A549 (cell line): ENCODE results near the gene REPS2. TPM values are rescaled to one million over a fixed set of nuclear protein-coding genes. Genes with fewer than 3 reads are reported as not detected.

Experiments used
- ATAC-seq, 2 experiments: fragments of 200-7000 bp in 1 of 2; fragments of >200 bp in 1 of 2; cut with Nextera tagmentation in 1 of 2; cut with Tn5 transposase in 1 of 2; 3 replicates each; pipeline versions ENCODE4 v1.8.0 to v1.9.1; 2018 to 2020; ENCODE audit warnings: mild to moderate bottlenecking in 1 of 2, moderate library complexity in 1 of 2
- CTCF ChIA-PET: fragments of 300-600 bp; sonication (Branson Sonifier 250); formaldehyde crosslinking; extraction: SDS; loops from one replicate; lab custom pipeline; 2021; ENCODE audit warnings: antibody characterized with exemption, inconsistent platforms; lab: Yijun Ruan, JAX
- POLR2A ChIA-PET: fragments of 350-600 bp; formaldehyde crosslinking; extraction: SDS; loops from one replicate; lab custom pipeline; 2021; ENCODE audit warnings: antibody characterized with exemption, inconsistent platforms; lab: Yijun Ruan, JAX
- DNase-seq, 2 experiments: peaks; one replicate each; pipeline versions ENCODE4 v3.0.0 to v3.0.0-alpha.2; 2011 to 2016; ENCODE audit warnings: low read depth in 1 of 2, low spot score in 1 of 2
- FAIRE-seq: peaks from 2 replicates; lab custom pipeline; 2011; peaks lifted over from hg19 to GRCh38; lab: Jason Lieb, UNC
- H3K27ac ChIP-seq, 2 experiments: fragments of >200 bp; sonication (Bioruptor Twin); formaldehyde crosslinking; 3 replicates each; pipeline ENCODE4 v1.5.1; 2016 to 2017
- H3K4me1 ChIP-seq: fragments of >200 bp; sonication (Bioruptor Twin); formaldehyde crosslinking; 3 replicates; pipeline ENCODE4 v1.6.1; 2016
- H3K4me2 ChIP-seq: fragments of >200 bp; sonication (Bioruptor Twin); formaldehyde crosslinking; 3 replicates; pipeline ENCODE4 v1.6.1; 2016
- H3K4me3 ChIP-seq: fragments of >200 bp; sonication (Bioruptor Twin); formaldehyde crosslinking; 3 replicates; pipeline ENCODE4 v1.5.1; 2016
- H3K9me3 ChIP-seq: fragments of >200 bp; sonication (Bioruptor Twin); formaldehyde crosslinking; 3 replicates; pipeline ENCODE4 v1.6.1; 2016
- ATOH8 ChIP-seq: fragments of 250-450 bp; sonication (Bioruptor Pico); IDR thresholded peaks from 2 replicates; pipeline ENCODE4 v1.5.0; 2020; ENCODE audit warnings: low read depth, mild to moderate bottlenecking, moderate library complexity
- CEBPB ChIP-seq, 2 experiments: fragments of >200 bp in 1 of 2; sonication (Bioruptor Twin) in 1 of 2; formaldehyde crosslinking in 1 of 2; IDR thresholded peaks; 2 replicates each; pipeline ENCODE4 v1.6.1; 2012 to 2016
- CTCF ChIP-seq: fragments of >200 bp; sonication (Bioruptor Twin); formaldehyde crosslinking; IDR thresholded peaks from 3 replicates; pipeline ENCODE4 v1.5.1; 2016
- E2F6 ChIP-seq: IDR thresholded peaks from 2 replicates; pipeline ENCODE4 v1.6.1; 2012; ENCODE audit warnings: low read depth, borderline replicate concordance
- FOSB ChIP-seq: fragments of 250-450 bp; sonication (Bioruptor Pico); IDR thresholded peaks from 2 replicates; pipeline ENCODE4 v1.5.0; 2020; ENCODE audit warnings: mild to moderate bottlenecking, moderate library complexity
- FOXS1 ChIP-seq: fragments of 250-450 bp; sonication (Bioruptor Pico); IDR thresholded peaks from 2 replicates; pipeline ENCODE4 v1.5.0; 2020; ENCODE audit warnings: mild to moderate bottlenecking, moderate library complexity
- HEYL ChIP-seq: fragments of 250-450 bp; sonication (Bioruptor Pico); IDR thresholded peaks from 2 replicates; pipeline ENCODE4 v1.8.0; 2021; ENCODE audit warnings: mild to moderate bottlenecking, moderate library complexity
- JUN ChIP-seq, 2 experiments: fragments of >200 bp; sonication (Bioruptor Twin); formaldehyde crosslinking; IDR thresholded peaks; 2 replicates in 1 of 2; 3 replicates in 1 of 2; pipeline ENCODE4 v1.6.1; 2016 to 2017
- KDM1A ChIP-seq: fragments of 200-600 bp; sonication (generic); IDR thresholded peaks from 2 replicates; pipeline ENCODE4 v1.6.1; 2016; ENCODE audit warnings: low read depth, mild to moderate bottlenecking
- MYC ChIP-seq: IDR thresholded peaks from 2 replicates; pipeline ENCODE4 v1.6.1; 2012; ENCODE audit warnings: mild to moderate bottlenecking, inconsistent platforms, low read length, improper control_type of control experiment, borderline replicate concordance
- POLR2A ChIP-seq: IDR thresholded peaks from 2 replicates; pipeline ENCODE4 v1.6.1; 2012; ENCODE audit warnings: mild to moderate bottlenecking, low read length
- POLR2AphosphoS2 ChIP-seq: conservative IDR thresholded peaks from 2 replicates; pipeline ENCODE4 v1.6.1; 2012; ENCODE audit warnings: low read length, improper control_type of control experiment, inconsistent platforms
- RAD21 ChIP-seq, 2 experiments: fragments of >200 bp in 1 of 2; sonication (Bioruptor Twin) in 1 of 2; formaldehyde crosslinking in 1 of 2; IDR thresholded peaks in 1 of 2; conservative IDR thresholded peaks in 1 of 2; 2 replicates in 1 of 2; 3 replicates in 1 of 2; pipeline ENCODE4 v1.6.1; 2012 to 2018; ENCODE audit warnings: inconsistent platforms in 1 of 2
- RARB ChIP-seq: fragments of 250-450 bp; sonication (Bioruptor Pico); IDR thresholded peaks from 2 replicates; pipeline ENCODE4 v1.8.0; 2021; ENCODE audit warnings: mild to moderate bottlenecking, moderate library complexity
- SREBF2 ChIP-seq: fragments of 450-650 bp; IDR thresholded peaks from 2 replicates; pipeline ENCODE4 v1.6.1; 2014; ENCODE audit warnings: mild to moderate bottlenecking, moderate library complexity
- TFCP2L1 ChIP-seq: fragments of 250-450 bp; sonication (Bioruptor Pico); IDR thresholded peaks from 2 replicates; pipeline ENCODE4 v1.5.0; 2021; ENCODE audit warnings: mild to moderate bottlenecking
- TP53 ChIP-seq: fragments of 250-450 bp; sonication (Bioruptor Pico); IDR thresholded peaks from 2 replicates; pipeline ENCODE4 v1.5.0; 2021; ENCODE audit warnings: mild to moderate bottlenecking, moderate library complexity
- ZC3H11A ChIP-seq: fragments of 450-650 bp; IDR thresholded peaks from 2 replicates; pipeline ENCODE4 v1.6.1; 2014; ENCODE audit warnings: antibody characterized with exemption, mild to moderate bottlenecking
- ZFP36 ChIP-seq: fragments of 450-650 bp; IDR thresholded peaks from 2 replicates; pipeline ENCODE4 v1.6.1; 2014; ENCODE audit warnings: borderline replicate concordance; ENCODE audit not compliant: partially characterized antibody
- whole genome bisulfite sequencing: methylation state at CpG from one replicate; pipeline ENCODE4 v1.1.6; 2017; ENCODE audit errors: missing lambda C conversion rate; 5-methylcytosine and 5-hydroxymethylcytosine counted together
- polyA plus RNA-seq, 4 experiments: library from polyadenylated mRNA; depleted of rRNA in 3 of 4; stranded (reverse); fragments of >200 nt; fragmentation: RNase III in 1 of 4; extraction: RNeasy Plus Mini Kit Qiagen cat#74134 plus additional on column Dnase treatment in 1 of 4; gene quantifications; 2 replicates in 3 of 4; 3 replicates in 1 of 4; pipeline ENCODE4 v1.2.3, GENCODE V29; 2011 to 2017
- TF ChIP-seq, protein P1 (sequence below): IDR thresholded peaks from 2 replicates; pipeline ENCODE4 v1.6.1; 2012
- TF ChIP-seq, protein P2 (sequence below): fragments of 250-450 bp; sonication (Bioruptor Pico); IDR thresholded peaks from 2 replicates; pipeline ENCODE4 v1.5.0; 2021; ENCODE audit warnings: mild to moderate bottlenecking, moderate library complexity, borderline replicate concordance
- TF ChIP-seq, protein P3 (sequence below): fragments of 150-350 bp; IDR thresholded peaks from 2 replicates; pipeline ENCODE4 v1.6.1; 2014; ENCODE audit warnings: low read depth, mild to moderate bottlenecking, low read length

Gene REPS2
- polyA plus RNA-seq, 2 of the 4 experiments (the other 2 are of a cell fraction), result 0.17 to 0.76 TPM

- no peak overlapping the region for H3K4me2 ChIP-seq
- ATAC-seq (no peak), DNase-seq (no peak), FAIRE-seq (no peak)
- H3K4me1 ChIP-seq, result no peaks in the 10 kb centered on the region
- no peak overlapping the region for H3K4me3 ChIP-seq
- WGBS, result 15% methylated on average over 2 of the region's 2 CpGs
- ChIA-PET CTCF (no interaction called here), POLR2A (no interaction called here)
- TF ChIP-seq TP53 (CRISPR knock-in tag) (no peak), FOSB (CRISPR knock-in tag) (no peak), SREBF2 (no peak), CEBPB (IDR thresholded peaks at IDR 0.05) (no peak), ZC3H11A (no peak), FOXS1 (no peak), CTCF (no peak)
- H3K27ac ChIP-seq, result no peak overlapping the region
- no peaks in the 10 kb centered on the region for H3K9me3 ChIP-seq
These were observed 237.1 kb downstream of the REPS2 start for GRCh38 chrX:17183566-17183965.

DNA sequence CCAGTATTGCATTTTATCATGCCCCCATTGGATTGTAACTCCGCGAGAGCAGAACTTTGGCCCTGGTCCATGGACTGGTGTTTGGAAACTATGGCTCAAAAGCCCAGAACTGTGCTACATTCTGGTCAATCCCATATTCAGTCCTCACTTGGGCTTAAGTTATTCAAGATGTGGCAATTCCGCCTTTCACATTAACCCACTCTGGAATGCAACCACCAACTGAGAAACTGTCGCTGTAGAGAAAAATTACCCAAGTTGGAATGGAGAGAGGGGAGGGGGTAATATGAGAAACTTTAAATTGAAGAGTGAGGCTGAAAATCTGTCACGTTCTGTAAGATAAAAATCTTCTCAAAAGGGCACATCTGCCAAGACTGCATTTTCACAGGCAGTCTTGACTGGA, 239.0 kb downstream of the REPS2 start:
- POLR2A ChIA-PET, result no interaction called here
- FAIRE-seq, result no peak
- no peaks in the 10 kb centered on the region; the same call in 2 of the 3 replicates for H3K9me3 ChIP-seq
- no peak overlapping the region for H3K4me3 ChIP-seq
- ATAC-seq, result no peak
- TF ChIP-seq MYC (no peak), POLR2A (no peak), JUN (IDR thresholded peaks at IDR 0.05) (no peak), RAD21 (conservative IDR thresholded peaks at IDR 0.05 in 1 of 2, IDR thresholded peaks at IDR 0.05 in 1 of 2) (no peak), TP53 (CRISPR knock-in tag) (no peak), HEYL (CRISPR knock-in tag) (no peak), POLR2AphosphoS2 (no peak), FOXS1 (no peak), ATOH8 (CRISPR knock-in tag) (no peak), ZFP36 (no peak), RARB (CRISPR knock-in tag) (no peak), E2F6 (no peak), KDM1A (no peak), CEBPB (IDR thresholded peaks at IDR 0.05) (no peak), TFCP2L1 (CRISPR knock-in tag) (no peak)
- TF ChIP-seq, protein P1, sequence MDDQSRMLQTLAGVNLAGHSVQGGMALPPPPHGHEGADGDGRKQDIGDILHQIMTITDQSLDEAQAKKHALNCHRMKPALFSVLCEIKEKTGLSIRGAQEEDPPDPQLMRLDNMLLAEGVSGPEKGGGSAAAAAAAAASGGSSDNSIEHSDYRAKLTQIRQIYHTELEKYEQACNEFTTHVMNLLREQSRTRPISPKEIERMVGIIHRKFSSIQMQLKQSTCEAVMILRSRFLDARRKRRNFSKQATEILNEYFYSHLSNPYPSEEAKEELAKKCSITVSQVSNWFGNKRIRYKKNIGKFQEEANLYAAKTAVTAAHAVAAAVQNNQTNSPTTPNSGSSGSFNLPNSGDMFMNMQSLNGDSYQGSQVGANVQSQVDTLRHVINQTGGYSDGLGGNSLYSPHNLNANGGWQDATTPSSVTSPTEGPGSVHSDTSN, result no peak
- TF ChIP-seq, protein P2, sequence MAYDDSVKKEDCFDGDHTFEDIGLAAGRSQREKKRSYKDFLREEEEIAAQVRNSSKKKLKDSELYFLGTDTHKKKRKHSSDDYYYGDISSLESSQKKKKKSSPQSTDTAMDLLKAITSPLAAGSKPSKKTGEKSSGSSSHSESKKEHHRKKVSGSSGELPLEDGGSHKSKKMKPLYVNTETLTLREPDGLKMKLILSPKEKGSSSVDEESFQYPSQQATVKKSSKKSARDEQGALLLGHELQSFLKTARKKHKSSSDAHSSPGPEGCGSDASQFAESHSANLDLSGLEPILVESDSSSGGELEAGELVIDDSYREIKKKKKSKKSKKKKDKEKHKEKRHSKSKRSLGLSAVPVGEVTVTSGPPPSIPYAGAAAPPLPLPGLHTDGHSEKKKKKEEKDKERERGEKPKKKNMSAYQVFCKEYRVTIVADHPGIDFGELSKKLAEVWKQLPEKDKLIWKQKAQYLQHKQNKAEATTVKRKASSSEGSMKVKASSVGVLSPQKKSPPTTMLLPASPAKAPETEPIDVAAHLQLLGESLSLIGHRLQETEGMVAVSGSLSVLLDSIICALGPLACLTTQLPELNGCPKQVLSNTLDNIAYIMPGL, result no peak
- TF ChIP-seq, protein P3, sequence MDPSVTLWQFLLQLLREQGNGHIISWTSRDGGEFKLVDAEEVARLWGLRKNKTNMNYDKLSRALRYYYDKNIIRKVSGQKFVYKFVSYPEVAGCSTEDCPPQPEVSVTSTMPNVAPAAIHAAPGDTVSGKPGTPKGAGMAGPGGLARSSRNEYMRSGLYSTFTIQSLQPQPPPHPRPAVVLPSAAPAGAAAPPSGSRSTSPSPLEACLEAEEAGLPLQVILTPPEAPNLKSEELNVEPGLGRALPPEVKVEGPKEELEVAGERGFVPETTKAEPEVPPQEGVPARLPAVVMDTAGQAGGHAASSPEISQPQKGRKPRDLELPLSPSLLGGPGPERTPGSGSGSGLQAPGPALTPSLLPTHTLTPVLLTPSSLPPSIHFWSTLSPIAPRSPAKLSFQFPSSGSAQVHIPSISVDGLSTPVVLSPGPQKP, result no peak
- TF ChIP-seq, all 56 proteins: peak for 0
- no peak overlapping the region for H3K4me2 ChIP-seq
- no peak for DNase-seq
- CTCF ChIA-PET, result interaction anchor here (1.2 kb wide), 1 partner anchor 57 kb away, joined by 3 read pairs; no protein-coding TSS in a partner anchor
- no peak overlapping the region for H3K27ac ChIP-seq
- WGBS, result 32% methylated on average over 3 of the region's 5 CpGs
- H3K4me1 ChIP-seq, result no peaks in the 10 kb centered on the region
